Duodenal mucosa (tissue), 2 donors: ENCODE results near the gene GARNL3.

Experiments
- H3K27ac ChIP-seq: one replicate; pipeline ENCODE4 v1.7.0; 2013; ENCODE audit warnings: low read depth, low read length
- H3K27me3 ChIP-seq, 2 donors: one replicate each; pipeline ENCODE4 v1.7.0; 2013; ENCODE audit warnings: low read length in 2 of 2, control low read depth in 1 of 2; ENCODE audit not compliant: insufficient read depth in 2 of 2, control insufficient read depth in 1 of 2
- H3K36me3 ChIP-seq, 2 donors: one replicate each; pipeline ENCODE4 v1.7.0; 2013; ENCODE audit warnings: low read length in 2 of 2, control low read depth in 1 of 2; ENCODE audit not compliant: insufficient read depth in 2 of 2, control insufficient read depth in 1 of 2
- H3K4me1 ChIP-seq, 2 donors: one replicate each; pipeline ENCODE4 v1.7.0; 2013; ENCODE audit warnings: low read length in 2 of 2, control low read depth in 1 of 2; ENCODE audit not compliant: insufficient read depth in 2 of 2, control insufficient read depth in 1 of 2
- H3K4me3 ChIP-seq, 2 donors: one replicate each; pipeline ENCODE4 v1.7.0; 2013; ENCODE audit warnings: low read length in 2 of 2, low read depth in 1 of 2
- H3K9ac ChIP-seq, 2 donors: one replicate each; pipeline ENCODE4 v1.7.0; 2013; ENCODE audit warnings: low read length in 2 of 2, low read depth in 1 of 2
- H3K9me3 ChIP-seq, 2 donors: one replicate each; pipeline ENCODE4 v1.7.0; 2013; ENCODE audit warnings: low read length in 2 of 2, control low read depth in 1 of 2; ENCODE audit not compliant: control insufficient read depth in 1 of 2

The GARNL3 gene

GRCh38 chr9:127290561-127291065 lies 26.0 kb downstream of the GARNL3 start:
- Histone ChIP-seq H3K27ac (no peak overlapping the region), H3K4me1 (no peaks in the 10 kb centered on the region), H3K27me3 (no peaks in the 10 kb centered on the region), H3K9ac (no peak overlapping the region), H3K9me3 (no peaks in the 10 kb centered on the region), H3K4me3 (no peak overlapping the region), H3K36me3 (no peaks in the 10 kb centered on the region)

DNA sequence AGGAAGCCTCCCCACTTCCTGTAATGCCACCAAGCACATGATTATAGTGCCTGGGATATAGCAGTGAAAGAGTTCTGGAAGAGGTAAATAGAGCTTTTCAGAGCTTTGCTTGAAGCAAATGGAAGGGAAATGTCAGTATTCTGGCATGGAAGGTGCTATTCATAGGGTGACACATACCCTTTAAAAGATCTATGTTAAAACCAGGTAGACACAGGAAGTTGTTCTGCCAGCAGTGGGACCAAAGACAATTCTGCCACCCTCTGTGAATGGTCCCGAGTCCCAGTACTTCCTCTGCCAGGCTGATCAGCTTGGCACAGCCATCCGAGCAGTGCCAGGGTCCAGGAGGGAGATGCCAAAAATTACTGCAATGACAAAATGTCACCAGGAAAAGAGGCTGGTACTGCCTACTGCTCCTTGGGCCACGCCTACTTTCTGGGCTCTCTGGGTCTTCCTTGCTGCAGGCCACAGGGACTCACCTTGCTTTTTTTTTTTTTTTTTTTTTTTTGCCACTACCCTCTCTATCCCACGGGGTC lies 26.7 kb downstream of the GARNL3 start:
- Histone ChIP-seq H3K27ac (no peak overlapping the region), H3K9me3 (no peaks in the 10 kb centered on the region)

GRCh38 chr9:127292415-127292814 lies 27.8 kb downstream of the GARNL3 start:
- no peak overlapping the region for H3K27ac ChIP-seq
- H3K9me3 ChIP-seq = no peaks in the 10 kb centered on the region
- no peaks in the 10 kb centered on the region for H3K27me3 ChIP-seq
- no peak overlapping the region for H3K4me3 ChIP-seq
- H3K36me3 ChIP-seq = no peaks in the 10 kb centered on the region
- no peak overlapping the region for H3K9ac ChIP-seq
- no peaks in the 10 kb centered on the region for H3K4me1 ChIP-seq

More for the DNA sequence above, 26.7 kb downstream of the GARNL3 start:
- H3K9ac ChIP-seq = no peak overlapping the region
- H3K36me3 ChIP-seq = no peaks in the 10 kb centered on the region
- no peaks in the 10 kb centered on the region for H3K4me1 ChIP-seq
- no peaks in the 10 kb centered on the region for H3K27me3 ChIP-seq
- no peak overlapping the region for H3K4me3 ChIP-seq

DNA sequence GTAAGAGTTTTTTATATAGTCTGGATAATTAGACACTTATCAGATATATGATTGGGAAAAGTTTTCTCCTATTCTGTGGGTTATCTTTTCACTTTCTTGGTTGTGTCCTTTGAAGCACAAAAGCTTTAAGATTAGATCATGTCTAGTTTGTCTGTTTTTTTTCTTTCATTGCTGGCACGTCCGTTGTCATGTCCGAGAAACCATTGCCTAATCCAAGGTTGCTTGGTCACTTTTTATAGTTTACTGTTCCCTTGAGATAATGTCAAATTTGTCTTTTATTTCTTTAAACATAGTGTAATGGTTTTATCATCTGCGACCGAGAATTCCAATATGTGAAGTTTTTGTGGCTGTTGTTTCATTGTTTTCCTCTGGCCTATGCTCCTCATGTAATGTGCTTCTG lies 28.8 kb downstream of the GARNL3 start:
- Histone ChIP-seq H3K4me1 (no peaks in the 10 kb centered on the region), H3K9ac (no peak overlapping the region), H3K36me3 (no peaks in the 10 kb centered on the region), H3K27ac (no peak overlapping the region), H3K27me3 (no peaks in the 10 kb centered on the region), H3K4me3 (no peak overlapping the region), H3K9me3 (no peaks in the 10 kb centered on the region)

GRCh38 chr9:127293767-127294166 lies 29.2 kb downstream of the GARNL3 start:
- Histone ChIP-seq H3K27ac (no peak overlapping the region), H3K4me3 (no peak overlapping the region), H3K36me3 (no peaks in the 10 kb centered on the region), H3K9me3 (no peaks in the 10 kb centered on the region), H3K4me1 (no peaks in the 10 kb centered on the region), H3K27me3 (no peaks in the 10 kb centered on the region), H3K9ac (no peak overlapping the region)

- no peaks in the 10 kb centered on the region for H3K4me1 ChIP-seq
- H3K4me3 ChIP-seq = no peak overlapping the region
- H3K9me3 ChIP-seq = no peaks in the 10 kb centered on the region
- H3K27ac ChIP-seq = no peak overlapping the region
- no peaks in the 10 kb centered on the region for H3K36me3 ChIP-seq
- H3K27me3 ChIP-seq = no peaks in the 10 kb centered on the region
- no peak overlapping the region for H3K9ac ChIP-seq
These were observed 30.4 kb downstream of the GARNL3 start for GRCh38 chr9:127295005-127295404.

DNA sequence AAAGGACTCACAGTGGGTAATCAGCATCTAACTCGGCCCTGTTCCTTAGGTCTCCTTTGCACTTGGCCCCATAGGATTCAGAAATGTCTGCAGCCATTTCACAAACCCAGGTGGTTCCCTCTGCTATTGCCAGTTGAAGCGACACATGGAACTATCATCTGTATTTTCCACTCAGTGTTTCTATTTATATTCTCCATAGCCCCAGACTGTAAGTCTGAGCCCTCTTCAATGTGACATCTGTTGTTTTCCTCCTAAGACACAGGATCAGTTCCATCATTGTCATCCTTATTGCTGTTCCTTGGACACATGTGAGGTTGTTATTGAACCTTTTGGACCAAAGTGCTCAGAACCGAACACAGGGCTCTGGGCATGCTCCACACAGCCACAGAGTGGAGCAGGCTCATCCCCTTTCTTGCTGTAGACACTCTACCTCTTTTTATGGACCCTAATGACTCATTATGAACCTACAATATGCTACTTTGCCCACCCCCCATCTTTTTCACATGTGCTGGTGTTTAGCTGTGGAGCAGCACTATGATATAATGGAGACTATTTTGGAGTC lies 36.4 kb downstream of the GARNL3 start:
- no peaks in the 10 kb centered on the region for H3K9me3 ChIP-seq
- H3K27me3 ChIP-seq = no peaks in the 10 kb centered on the region
- no peak overlapping the region for H3K27ac ChIP-seq
- no peak overlapping the region for H3K4me3 ChIP-seq
- no peaks in the 10 kb centered on the region for H3K36me3 ChIP-seq
- no peaks in the 10 kb centered on the region for H3K4me1 ChIP-seq
- no peak overlapping the region for H3K9ac ChIP-seq

DNA sequence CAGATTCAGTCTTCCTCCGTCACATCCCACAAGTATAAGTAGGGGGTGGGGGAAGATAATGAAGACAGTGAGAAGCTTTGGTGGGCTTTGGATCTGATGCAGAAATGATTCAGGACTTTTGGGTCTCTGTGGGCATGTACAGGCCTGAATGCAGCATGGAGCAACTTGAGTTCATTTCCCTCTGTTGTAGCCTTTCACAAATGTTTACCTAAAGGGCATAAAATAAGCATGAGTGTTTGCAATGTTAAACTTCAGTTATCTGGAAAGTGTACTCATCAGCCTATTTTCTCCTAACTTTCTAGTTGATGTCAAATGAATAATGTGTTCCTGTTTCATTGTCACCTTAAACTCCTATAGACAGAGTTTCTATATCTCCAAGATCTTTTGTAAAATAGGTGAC lies 39.3 kb downstream of the GARNL3 start:
- H3K27me3 ChIP-seq = no peaks in the 10 kb centered on the region
- no peak overlapping the region for H3K27ac ChIP-seq
- no peaks in the 10 kb centered on the region for H3K9me3 ChIP-seq
- H3K36me3 ChIP-seq = no peaks in the 10 kb centered on the region
- H3K9ac ChIP-seq = no peak overlapping the region
- no peaks in the 10 kb centered on the region for H3K4me1 ChIP-seq
- no peak overlapping the region for H3K4me3 ChIP-seq

- Histone ChIP-seq H3K9me3 (no peaks in the 10 kb centered on the region), H3K27ac (no peak overlapping the region), H3K4me1 (no peaks in the 10 kb centered on the region), H3K27me3 (no peaks in the 10 kb centered on the region), H3K9ac (no peak overlapping the region), H3K36me3 (no peaks in the 10 kb centered on the region), H3K4me3 (no peak overlapping the region)
These were observed 40.7 kb downstream of the GARNL3 start for GRCh38 chr9:127305206-127305837.

- no peak overlapping the region for H3K9ac ChIP-seq
- no peaks in the 10 kb centered on the region for H3K36me3 ChIP-seq
- no peaks in the 10 kb centered on the region for H3K27me3 ChIP-seq
- H3K9me3 ChIP-seq = no peaks in the 10 kb centered on the region
- H3K4me3 ChIP-seq = no peak overlapping the region
- no peaks in the 10 kb centered on the region for H3K4me1 ChIP-seq
- H3K27ac ChIP-seq = no peak overlapping the region
These were observed 41.3 kb downstream of the GARNL3 start for GRCh38 chr9:127305838-127306226.
